ENCODE data around the gene CD9. TPM values are rescaled to one million over a fixed set of nuclear protein-coding genes. Genes with fewer than 3 reads are reported as not detected.

Gene CD9
- polyA plus RNA-seq, 1 of the 3 experiments (the other 2 are of a cell fraction): 76.6 TPM

DNA sequence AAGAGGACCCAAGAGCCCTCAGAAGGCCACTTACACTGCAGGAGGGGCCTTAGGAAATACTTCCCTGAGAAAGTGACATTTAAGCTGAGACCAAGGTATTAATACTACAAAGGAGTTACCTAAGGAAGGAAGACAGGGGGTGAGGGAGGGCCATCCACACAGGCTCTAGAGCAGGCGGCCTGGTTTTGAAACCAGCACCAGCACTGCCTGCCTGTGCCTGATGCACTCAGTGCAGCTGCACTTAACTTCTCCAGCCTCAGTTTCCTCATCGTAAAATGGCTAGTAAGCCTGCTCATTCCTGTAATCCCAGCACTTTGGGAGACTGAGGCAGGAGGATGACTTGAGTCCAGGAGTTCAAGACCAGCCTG, 64.8 kb downstream of the CD9 start:
- ChIA-PET CTCF (interaction anchor here (1.6 to 3.3 kb wide), 2 partner anchors 12 to 53 kb away, joined by 3 to 29 read pairs; no protein-coding TSS in a partner anchor), POLR2A (interaction anchor here (1.5 to 1.8 kb wide), 2 partner anchors 15 to 18 kb away, joined by 6 to 7 read pairs; no protein-coding TSS in a partner anchor)
- Histone ChIP-seq H3K9me3 (no peaks in the 10 kb centered on the region), H2AFZ (ENCODE audit: low read depth) (no peak overlapping the region), H3K27me3 (ENCODE audit: insufficient read depth) (no peaks in the 10 kb centered on the region), H3K79me2 (ENCODE audit: insufficient read depth) (no peaks in the 10 kb centered on the region), H3K4me2 (no peak overlapping the region), H4K20me1 (ENCODE audit: insufficient read depth) (no peaks in the 10 kb centered on the region), H3K4me1 (ENCODE audit: control insufficient read depth in 1 of 2, insufficient read depth in 2 of 2, low read depth in 1 of 2, low read length in 1 of 2) (peaks cover 0 to 43% of the 10 kb centered on the region in 2 experiments; a peak in 1 of 4 replicates), H3K9me2 (no peaks in the 10 kb centered on the region), H3K4me3 (ENCODE audit: low read depth in 2 of 2, low read length in 1 of 2) (no peak overlapping the region), H3K36me3 (replicated peaks in 1 of 2; ENCODE audit: control insufficient read depth in 1 of 2, insufficient read depth in 2 of 2, low read length in 1 of 2) (no peaks in the 10 kb centered on the region), H3K27ac (ENCODE audit: low read depth in 2 of 2, low read length in 1 of 2) (peak overlapping the region in 1 of 2 experiments; percentile 82; a peak in 2 of 4 replicates), H3F3A (replicated peaks; ENCODE audit: insufficient read depth) (no peaks in the 10 kb centered on the region), H3K9ac (no peak overlapping the region)
- DNase-seq: no peak
- WGBS (ENCODE audit: low lambda C conversion rate): 83% methylated on average over 2 of the region's 2 CpGs
- TF ChIP-seq, protein P1, sequence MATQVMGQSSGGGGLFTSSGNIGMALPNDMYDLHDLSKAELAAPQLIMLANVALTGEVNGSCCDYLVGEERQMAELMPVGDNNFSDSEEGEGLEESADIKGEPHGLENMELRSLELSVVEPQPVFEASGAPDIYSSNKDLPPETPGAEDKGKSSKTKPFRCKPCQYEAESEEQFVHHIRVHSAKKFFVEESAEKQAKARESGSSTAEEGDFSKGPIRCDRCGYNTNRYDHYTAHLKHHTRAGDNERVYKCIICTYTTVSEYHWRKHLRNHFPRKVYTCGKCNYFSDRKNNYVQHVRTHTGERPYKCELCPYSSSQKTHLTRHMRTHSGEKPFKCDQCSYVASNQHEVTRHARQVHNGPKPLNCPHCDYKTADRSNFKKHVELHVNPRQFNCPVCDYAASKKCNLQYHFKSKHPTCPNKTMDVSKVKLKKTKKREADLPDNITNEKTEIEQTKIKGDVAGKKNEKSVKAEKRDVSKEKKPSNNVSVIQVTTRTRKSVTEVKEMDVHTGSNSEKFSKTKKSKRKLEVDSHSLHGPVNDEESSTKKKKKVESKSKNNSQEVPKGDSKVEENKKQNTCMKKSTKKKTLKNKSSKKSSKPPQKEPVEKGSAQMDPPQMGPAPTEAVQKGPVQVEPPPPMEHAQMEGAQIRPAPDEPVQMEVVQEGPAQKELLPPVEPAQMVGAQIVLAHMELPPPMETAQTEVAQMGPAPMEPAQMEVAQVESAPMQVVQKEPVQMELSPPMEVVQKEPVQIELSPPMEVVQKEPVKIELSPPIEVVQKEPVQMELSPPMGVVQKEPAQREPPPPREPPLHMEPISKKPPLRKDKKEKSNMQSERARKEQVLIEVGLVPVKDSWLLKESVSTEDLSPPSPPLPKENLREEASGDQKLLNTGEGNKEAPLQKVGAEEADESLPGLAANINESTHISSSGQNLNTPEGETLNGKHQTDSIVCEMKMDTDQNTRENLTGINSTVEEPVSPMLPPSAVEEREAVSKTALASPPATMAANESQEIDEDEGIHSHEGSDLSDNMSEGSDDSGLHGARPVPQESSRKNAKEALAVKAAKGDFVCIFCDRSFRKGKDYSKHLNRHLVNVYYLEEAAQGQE (IDR thresholded peaks at IDR 0.05; ENCODE audit: low read depth, low read length): no peak
- TF ChIP-seq TCF12 (IDR thresholded peaks at IDR 0.05) (no peak), MXI1 (IDR thresholded peaks at IDR 0.05; ENCODE audit: low read depth, low read length) (no peak), TAF1 (IDR thresholded peaks at IDR 0.05; ENCODE audit: borderline replicate concordance, low read depth, low read length) (no peak), RAD21 (IDR thresholded peaks at IDR 0.05; ENCODE audit: low read length) (no peak), ZBTB33 (IDR thresholded peaks at IDR 0.05; ENCODE audit: borderline replicate concordance, low read depth) (no peak)

DNA sequence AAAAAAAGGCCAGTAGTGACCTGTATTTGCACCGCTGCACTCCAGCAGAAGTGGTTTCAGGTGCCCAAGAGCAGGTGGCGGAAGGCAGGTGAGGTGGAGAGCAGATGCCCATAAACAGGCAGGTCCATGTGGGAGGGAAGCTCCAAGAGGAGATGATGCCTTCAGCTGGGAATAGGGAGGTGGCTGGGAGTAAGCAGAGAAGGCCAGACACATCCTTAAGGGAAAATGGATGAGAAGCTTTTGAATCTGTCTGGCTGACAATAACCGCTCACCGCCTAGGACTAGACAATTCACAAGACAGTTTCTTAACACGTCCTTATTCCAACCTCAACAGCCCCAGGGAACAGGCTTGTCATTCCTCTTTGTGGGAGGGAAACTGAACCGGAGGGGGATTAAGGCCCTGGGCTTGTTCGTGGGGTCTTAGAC, 66.4 kb downstream of the CD9 start:
- H3K9me2 ChIP-seq: no peaks in the 10 kb centered on the region
- no peak overlapping the region for H2AFZ ChIP-seq (ENCODE audit: low read depth)
- H3K4me3 ChIP-seq (ENCODE audit: low read depth in 2 of 2, low read length in 1 of 2): no peak overlapping the region
- POLR2A ChIA-PET: interaction anchor here (0.7 kb wide), 1 partner anchor 12 kb away, joined by 3 read pairs; no protein-coding TSS in a partner anchor
- no peaks in the 10 kb centered on the region for H3F3A ChIP-seq (replicated peaks; ENCODE audit: insufficient read depth)
- no peaks in the 10 kb centered on the region for H3K27me3 ChIP-seq (ENCODE audit: insufficient read depth)
- H3K4me1 ChIP-seq (ENCODE audit: control insufficient read depth in 1 of 2, insufficient read depth in 2 of 2, low read depth in 1 of 2, low read length in 1 of 2): peaks cover 0 to 43% of the 10 kb centered on the region in 2 experiments; a peak in 1 of 4 replicates
- no peaks in the 10 kb centered on the region for H3K79me2 ChIP-seq (ENCODE audit: insufficient read depth)
- H3K9ac ChIP-seq: no peak overlapping the region
- no peak overlapping the region for H3K4me2 ChIP-seq
- no peak for DNase-seq
- TF ChIP-seq RFX5 (IDR thresholded peaks at IDR 0.05; ENCODE audit: low read length) (no peak), USF2 (IDR thresholded peaks at IDR 0.05; ENCODE audit: borderline replicate concordance, low read depth, low read length) (no peak), TAF1 (IDR thresholded peaks at IDR 0.05; ENCODE audit: borderline replicate concordance, low read depth, low read length) (no peak), RAD21 (IDR thresholded peaks at IDR 0.05; ENCODE audit: low read length) (no peak), RXRA (IDR thresholded peaks at IDR 0.05; ENCODE audit: borderline replicate concordance, low read depth) (no peak), FOXJ3 (CRISPR knock-in tag; IDR thresholded peaks at IDR 0.05) (no peak), MEF2A (IDR thresholded peaks at IDR 0.05; ENCODE audit: borderline replicate concordance, low read depth) (no peak), RCOR1 (IDR thresholded peaks at IDR 0.05; ENCODE audit: low read length) (no peak), EZH2phosphoT487 (IDR thresholded peaks at IDR 0.05; ENCODE audit: borderline replicate concordance, low read depth) (no peak), TCF12 (IDR thresholded peaks at IDR 0.05) (no peak), YY1 (IDR thresholded peaks at IDR 0.05; ENCODE audit: low read depth) (no peak), ELF1 (IDR thresholded peaks at IDR 0.05) (no peak), FOXM1 (IDR thresholded peaks at IDR 0.05; ENCODE audit: low read depth) (no peak), GATA2 (CRISPR knock-in tag; IDR thresholded peaks at IDR 0.05) (no peak)
- no peak overlapping the region for H3K27ac ChIP-seq (ENCODE audit: low read depth in 2 of 2, low read length in 1 of 2)
- no peaks in the 10 kb centered on the region for H3K36me3 ChIP-seq (replicated peaks in 1 of 2; ENCODE audit: control insufficient read depth in 1 of 2, insufficient read depth in 2 of 2, low read length in 1 of 2)
- CTCF ChIA-PET: interaction anchor here (1.0 to 3.3 kb wide), 4 partner anchors 11 to 71 kb away, joined by 3 to 29 read pairs (median 4); no protein-coding TSS in a partner anchor
- H3K9me3 ChIP-seq: no peaks in the 10 kb centered on the region
- 83% methylated on average over 7 of the region's 7 CpGs for WGBS (ENCODE audit: low lambda C conversion rate)
- H4K20me1 ChIP-seq (ENCODE audit: insufficient read depth): no peaks in the 10 kb centered on the region
